Large intestine (tissue), 3 donors: ENCODE results near the gene GALNT16. TPM values are rescaled to one million over a fixed set of nuclear protein-coding genes. Genes with fewer than 3 reads are reported as not detected.

Source experiments
- DNase-seq, 2 donors: peaks; one replicate each; pipeline versions ENCODE4 v3.0.0 to v3.0.0-alpha.2; 2013
- H3K27ac ChIP-seq: one replicate; pipeline ENCODE4 v1.5.1; 2013; ENCODE audit warnings: low read length
- H3K27me3 ChIP-seq: 2 replicates; pipeline ENCODE4 v1.6.1; 2013; ENCODE audit warnings: low read length; ENCODE audit not compliant: control insufficient read depth, insufficient read depth
- H3K36me3 ChIP-seq: 2 replicates; pipeline ENCODE4 v1.6.1; 2013; ENCODE audit warnings: low read length; ENCODE audit not compliant: control insufficient read depth, insufficient read depth
- H3K4me1 ChIP-seq: one replicate; pipeline ENCODE4 v1.6.1; 2013; ENCODE audit warnings: low read length; ENCODE audit not compliant: control insufficient read depth, insufficient read depth
- H3K4me3 ChIP-seq: one replicate; pipeline ENCODE4 v1.5.1; 2013; ENCODE audit warnings: low read length
- H3K9me3 ChIP-seq: one replicate; pipeline ENCODE4 v1.6.1; 2013; ENCODE audit warnings: mild to moderate bottlenecking, low read depth, low read length, moderate library complexity; ENCODE audit not compliant: control insufficient read depth
- WGBS: methylation state at CpG from one replicate; pipeline ENCODE4 v1.1.5; 2013; ENCODE audit warnings: low lambda C conversion rate; ENCODE audit not compliant: insufficient coverage; 5-methylcytosine and 5-hydroxymethylcytosine counted together
- polyA plus RNA-seq: library from polyadenylated mRNA; unstranded; fragments of 120-200 nt; gene quantifications from one replicate; pipeline ENCODE4 v1.2.1, GENCODE V29; 2013

The GALNT16 gene
- polyA plus RNA-seq, 1 donor = 20.4 TPM

DNA sequence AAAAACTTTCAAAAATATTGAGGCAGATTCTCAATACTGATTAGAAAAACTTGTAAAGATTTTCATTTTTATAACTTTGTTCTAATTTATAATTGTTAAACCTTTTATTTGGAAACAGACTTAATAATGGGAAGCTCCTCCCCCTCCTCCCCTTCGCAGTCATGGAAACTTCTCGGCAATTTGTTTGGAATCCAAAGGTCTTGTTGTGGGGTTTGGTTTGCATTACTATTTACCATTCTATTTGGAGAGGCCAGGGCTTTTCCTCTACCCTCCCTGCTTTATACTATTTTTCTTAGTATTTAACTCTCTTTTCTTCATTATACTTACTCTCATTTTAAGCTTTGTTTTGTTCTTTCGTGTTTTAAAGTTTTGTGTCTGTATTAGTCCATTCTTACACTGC lies 144.5 kb downstream of the GALNT16 start:
- H3K4me1 ChIP-seq = no peaks in the 10 kb centered on the region
- 85% methylated on average over 2 of the region's 3 CpGs for WGBS
- H3K4me3 ChIP-seq = no peak overlapping the region
- no peaks in the 10 kb centered on the region for H3K9me3 ChIP-seq
- DNase-seq = no peak
- H3K27me3 ChIP-seq = no peaks in the 10 kb centered on the region
- H3K27ac ChIP-seq = no peak overlapping the region
- peaks cover 2% of the 10 kb centered on the region for H3K36me3 ChIP-seq

DNA sequence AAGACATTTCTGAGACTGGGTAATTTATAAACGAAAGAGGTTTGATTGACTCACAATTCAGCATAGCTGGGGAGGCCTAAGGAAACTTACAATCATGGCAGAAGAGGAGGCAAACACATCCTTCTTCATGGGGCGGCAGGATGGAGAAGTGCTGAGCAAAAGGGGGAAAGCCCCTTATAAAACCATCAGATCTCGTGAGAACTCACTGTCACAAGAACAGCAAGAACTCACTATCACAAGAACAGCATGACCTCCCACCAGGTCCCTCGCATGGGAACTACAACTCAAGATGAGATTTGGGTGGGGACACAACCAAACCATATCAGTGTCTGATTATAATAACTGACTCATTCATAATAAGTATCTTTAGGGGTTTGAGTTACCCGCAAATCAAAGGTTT lies 144.9 kb downstream of the GALNT16 start:
- Histone ChIP-seq H3K27me3 (no peaks in the 10 kb centered on the region), H3K4me3 (no peak overlapping the region), H3K27ac (no peak overlapping the region), H3K4me1 (no peaks in the 10 kb centered on the region), H3K36me3 (peaks cover 2% of the 10 kb centered on the region), H3K9me3 (no peaks in the 10 kb centered on the region)
- 83% methylated on average over 1 of the region's 5 CpGs for WGBS
- DNase-seq = no peak

DNA sequence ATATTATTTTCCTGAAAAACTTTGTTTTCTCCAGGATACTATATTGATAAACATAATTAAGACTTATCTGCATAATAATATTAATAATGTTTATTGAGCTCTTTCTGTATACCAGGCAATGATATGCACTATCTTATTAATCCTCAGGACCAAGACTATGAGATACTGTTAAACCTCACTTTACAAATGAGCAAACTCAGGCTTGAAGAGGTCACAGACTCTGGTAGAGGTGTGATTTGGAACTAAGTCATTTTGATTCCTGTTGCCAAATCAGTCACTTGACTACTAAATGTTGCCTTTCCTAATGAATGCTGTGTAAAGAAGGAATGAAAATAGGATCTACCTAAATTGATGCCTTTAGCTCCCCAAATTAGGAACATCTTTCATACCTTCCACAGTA lies 145.8 kb downstream of the GALNT16 start:
- H3K27me3 ChIP-seq = no peaks in the 10 kb centered on the region
- no peak overlapping the region for H3K27ac ChIP-seq
- peaks cover 2% of the 10 kb centered on the region for H3K36me3 ChIP-seq
- H3K4me1 ChIP-seq = no peaks in the 10 kb centered on the region
- H3K4me3 ChIP-seq = no peak overlapping the region
- no peaks in the 10 kb centered on the region for H3K9me3 ChIP-seq
- no peak for DNase-seq

Other genes starting within 250 kb of the GALNT16 start
- gene DCAF5, start 107.0 kb upstream of the GALNT16 start, polyA plus RNA-seq = 46.0 TPM
- 22.9 TPM for gene EXD2, start 68.7 kb upstream of the GALNT16 start, polyA plus RNA-seq
- gene ERH, start 138.1 kb downstream of the GALNT16 start, polyA plus RNA-seq = 163 TPM
- 66.9 TPM for gene SLC39A9, start 138.5 kb downstream of the GALNT16 start, polyA plus RNA-seq
- gene PLEKHD1, start 224.6 kb downstream of the GALNT16 start, polyA plus RNA-seq = 0.03 TPM